GM18505 (cell line): Measurements from ENCODE around the gene TTLL8.

Source experiments
- ATAC-seq: cut with Tn5 transposase; IDR thresholded peaks from one replicate; pipeline ENCODE4 v1.9.1; 2021; ENCODE audit not compliant: unreplicated experiment
- POLR2A ChIP-seq: IDR thresholded peaks from 4 replicates; pipeline ENCODE4 v1.6.1; 2011; ENCODE audit warnings: borderline replicate concordance; ENCODE audit not compliant: insufficient read depth, insufficient read length; ENCODE audit errors: extremely low read depth

The TTLL8 gene

GRCh38 chr22:50016988-50017700 is 41.0 kb downstream of the TTLL8 start:
- no peak for TF ChIP-seq POLR2A
- ATAC-seq: no peak

DNA sequence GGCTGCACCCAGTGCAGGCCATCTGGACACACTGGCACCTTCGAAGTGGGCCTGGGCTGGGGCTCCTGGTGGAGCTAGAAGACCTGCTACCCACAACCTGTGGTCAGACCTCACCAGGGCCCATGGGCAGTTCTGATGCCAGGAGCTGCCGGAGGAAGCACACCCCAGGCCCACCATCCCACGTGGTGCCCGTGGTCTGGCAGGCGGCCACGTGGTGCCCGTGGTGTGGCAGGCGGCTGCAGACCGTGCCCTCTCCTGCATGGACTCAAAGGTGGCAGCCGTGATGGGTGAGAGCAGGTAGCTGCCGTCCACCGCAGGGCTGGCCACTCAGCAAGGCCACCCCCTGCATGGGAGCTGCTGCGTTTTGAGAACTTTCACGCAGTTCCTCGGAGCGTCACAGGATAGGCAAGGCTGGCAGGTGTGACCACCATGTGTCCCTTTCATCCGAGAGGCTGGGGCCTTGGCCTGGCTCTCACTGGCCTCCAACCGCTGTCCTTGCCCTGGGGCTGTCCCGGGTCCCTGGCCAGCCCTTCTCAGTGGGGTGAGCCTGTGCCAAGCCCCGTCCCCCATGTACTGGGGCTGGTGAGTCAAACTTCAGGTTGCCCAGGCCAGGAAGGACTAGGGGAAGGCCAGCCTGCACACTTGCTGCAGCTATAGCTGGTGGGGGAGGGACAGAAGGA is 41.6 kb downstream of the TTLL8 start:
- ATAC-seq: no peak
- TF ChIP-seq POLR2A: no peak

- TF ChIP-seq POLR2A: no peak
- ATAC-seq: no peak
Observed at GRCh38 chr22:50015451-50016307, 42.4 kb downstream of the TTLL8 start.

GRCh38 chr22:50014655-50015401 is 43.3 kb downstream of the TTLL8 start:
- TF ChIP-seq POLR2A: no peak
- ATAC-seq: no peak

DNA sequence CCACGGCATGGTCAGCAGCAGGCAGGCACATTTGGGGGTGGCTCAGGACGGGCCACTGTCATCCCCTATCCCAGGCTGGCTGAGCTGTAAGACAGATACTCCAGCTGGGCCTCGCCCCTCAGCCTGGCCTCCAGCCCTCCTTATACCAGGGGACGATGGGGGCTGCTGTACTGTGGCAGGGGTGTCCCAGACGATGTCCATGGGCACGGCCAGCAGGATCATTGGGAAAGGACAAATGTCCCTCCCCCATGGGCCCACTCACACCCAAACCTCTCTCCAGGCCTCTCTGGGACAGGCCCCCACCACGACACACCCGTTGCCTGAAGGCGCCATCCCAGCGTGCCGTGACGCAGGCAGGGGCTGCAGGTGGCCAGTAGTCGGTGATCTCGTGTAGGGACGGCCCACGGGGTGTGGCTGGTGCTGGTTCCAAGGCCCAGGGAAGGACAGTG is 44.0 kb downstream of the TTLL8 start:
- no peak for TF ChIP-seq POLR2A
- ATAC-seq: no peak

DNA sequence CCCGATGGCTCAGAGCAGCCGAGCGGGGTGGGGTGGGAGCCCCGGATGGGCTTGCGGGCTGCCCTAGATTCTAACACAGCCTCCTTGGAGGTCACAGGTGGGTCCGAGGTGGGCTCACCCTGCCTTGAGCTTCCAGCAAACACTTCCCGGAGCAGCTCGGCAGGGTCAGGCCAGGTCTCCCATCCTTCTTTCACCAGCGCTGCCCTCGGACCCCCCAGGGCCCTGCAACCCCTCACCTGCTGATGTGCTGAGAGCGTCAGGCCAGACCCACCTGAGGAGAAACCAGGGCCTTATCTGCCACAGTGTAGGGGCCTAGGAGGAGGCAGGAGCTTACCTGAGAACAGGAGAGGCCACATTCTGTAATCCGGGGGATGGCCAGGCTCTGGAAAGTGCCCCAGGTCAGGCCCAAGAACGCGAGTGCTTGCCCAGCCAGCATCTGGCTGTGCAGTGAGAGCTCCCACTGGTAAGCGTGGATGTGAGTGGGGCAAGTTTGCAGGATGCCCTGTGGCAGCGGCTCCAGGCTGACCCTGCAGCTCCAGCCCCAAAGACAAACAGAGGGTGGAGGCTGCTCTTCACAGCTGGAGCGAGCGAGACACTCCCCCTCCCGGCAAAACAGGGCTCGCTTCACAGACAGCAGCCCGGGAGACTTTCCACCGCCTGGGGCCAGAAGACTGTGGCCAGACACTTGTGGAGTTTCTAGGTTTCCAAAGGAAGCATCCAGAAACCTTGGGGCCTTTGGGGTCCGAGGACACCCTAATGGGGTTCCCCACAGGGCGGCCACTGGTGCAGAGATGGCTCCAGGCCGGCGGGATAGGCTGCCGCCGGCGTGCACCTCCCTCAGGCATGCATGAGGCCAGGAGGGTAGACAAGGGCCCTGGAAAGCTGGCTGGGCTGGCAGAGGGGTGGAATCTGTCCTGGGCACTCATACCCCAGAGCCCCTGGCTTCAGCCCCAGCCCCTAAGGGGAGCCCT is 45.6 kb downstream of the TTLL8 start, which contains the start of gene IL17REL:
Gene IL17REL (minus strand): TSS at position 555 of the 971 bp plus-strand sequence. CDS start 119 bp downstream, at position 436.
- no peak for ATAC-seq
- no peak for TF ChIP-seq POLR2A

- no peak for ATAC-seq
- no peak for TF ChIP-seq POLR2A
Observed at GRCh38 chr22:50011447-50012210, 46.5 kb downstream of the TTLL8 start.

GRCh38 chr22:50010676-50011446 is 47.2 kb downstream of the TTLL8 start:
- no peak for TF ChIP-seq POLR2A
- ATAC-seq: no peak

- no peak for TF ChIP-seq POLR2A
- ATAC-seq: no peak
Observed at GRCh38 chr22:50009765-50010675, 48.1 kb downstream of the TTLL8 start.
